Activated CD8-positive, alpha-beta memory T cell treated with anti-CD3 and anti-CD28 coated beads, Interleukin-2, amount 50 U/mL, for 1 hour (primary cell): ENCODE measurements around the gene TOMM40.

Source experiments
- DNase-seq: peaks from one replicate; pipeline ENCODE4 v3.0.0-alpha.2; 2020; ENCODE audit errors: extremely low read depth

Gene TOMM40

GRCh38 chr19:44927746-44928145 lies 36.7 kb downstream of the TOMM40 start:
- DNase-seq = no peak

- no peak for DNase-seq
These were observed 39.0 kb downstream of the TOMM40 start for GRCh38 chr19:44930088-44930487.

- no peak for DNase-seq
These were observed 40.5 kb downstream of the TOMM40 start for GRCh38 chr19:44931541-44931940.

GRCh38 chr19:44939668-44940067 lies 48.6 kb downstream of the TOMM40 start:
- DNase-seq = no peak

- no peak for DNase-seq
These were observed 51.1 kb downstream of the TOMM40 start, which contains the start of gene APOC4 for GRCh38 chr19:44942067-44942571. TSS of gene APOC4 (plus strand) at chr19:44942237. CDS start at chr19:44942278, 41 bp downstream.

GRCh38 chr19:44943801-44944249 lies 52.8 kb downstream of the TOMM40 start:
- no peak for DNase-seq

GRCh38 chr19:44947041-44947581 lies 56.1 kb downstream of the TOMM40 start:
- DNase-seq = no peak

DNA sequence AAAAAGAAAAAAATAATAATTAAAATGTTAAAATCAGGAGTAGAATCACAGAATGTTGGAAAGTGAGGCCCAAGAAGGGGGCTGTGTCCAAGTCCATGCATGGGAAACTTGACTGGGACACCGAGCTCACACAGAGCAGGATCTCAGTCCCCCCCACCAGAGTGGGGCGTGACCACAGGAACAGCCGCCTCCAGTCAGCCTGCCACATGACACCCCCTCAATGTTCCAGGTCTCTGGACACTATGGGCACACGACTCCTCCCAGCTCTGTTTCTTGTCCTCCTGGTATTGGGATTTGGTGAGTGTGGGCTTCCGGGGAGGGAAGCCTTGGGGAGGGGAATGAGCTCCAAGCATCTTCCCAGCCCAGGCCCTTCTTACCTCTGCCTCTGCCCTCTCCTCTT lies 57.2 kb downstream of the TOMM40 start:
- DNase-seq = no peak

DNA sequence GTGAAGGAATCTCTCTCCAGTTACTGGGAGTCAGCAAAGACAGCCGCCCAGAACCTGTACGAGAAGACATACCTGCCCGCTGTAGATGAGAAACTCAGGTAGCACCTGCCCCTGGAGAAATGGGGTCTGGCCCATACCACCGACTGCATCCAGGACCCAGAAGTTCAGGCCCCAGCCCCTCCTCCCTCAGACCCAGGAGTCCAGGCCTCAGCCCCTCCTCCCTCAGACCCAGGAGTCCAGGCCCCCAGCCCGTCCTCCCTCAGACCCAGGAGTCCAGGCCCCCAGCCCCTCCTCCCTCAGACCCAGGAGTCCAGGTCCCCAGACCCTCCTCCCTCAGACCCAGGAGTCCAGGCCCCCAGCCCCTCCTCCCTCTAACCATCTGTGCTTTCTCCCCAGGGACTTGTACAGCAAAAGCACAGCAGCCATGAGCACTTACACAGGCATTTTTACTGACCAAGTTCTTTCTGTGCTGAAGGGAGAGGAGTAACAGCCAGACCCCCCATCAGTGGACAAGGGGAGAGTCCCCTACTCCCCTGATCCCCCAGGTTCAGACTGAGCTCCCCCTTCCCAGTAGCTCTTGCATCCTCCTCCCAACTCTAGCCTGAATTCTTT lies 57.8 kb downstream of the TOMM40 start:
- no peak for DNase-seq

DNA sequence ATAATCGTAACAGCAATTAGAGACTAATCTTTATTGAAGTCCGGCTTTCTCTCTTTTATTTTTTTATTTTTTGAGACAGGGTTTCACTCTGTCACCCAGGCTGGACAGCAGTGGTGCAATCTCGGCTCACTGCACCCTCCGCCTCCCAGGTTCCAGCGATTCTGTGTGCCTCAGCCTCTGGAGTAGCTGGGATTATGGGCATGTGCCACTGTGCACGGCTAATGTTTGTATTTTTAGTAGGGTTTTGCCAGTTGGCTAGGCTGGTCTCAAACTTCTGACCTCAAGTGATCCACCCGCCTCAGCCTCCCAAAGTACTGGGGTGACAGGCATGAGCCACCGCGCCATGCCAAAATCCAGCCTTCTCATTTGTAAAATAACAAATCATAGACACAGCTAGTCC lies 58.5 kb downstream of the TOMM40 start:
- no peak for DNase-seq

DNA sequence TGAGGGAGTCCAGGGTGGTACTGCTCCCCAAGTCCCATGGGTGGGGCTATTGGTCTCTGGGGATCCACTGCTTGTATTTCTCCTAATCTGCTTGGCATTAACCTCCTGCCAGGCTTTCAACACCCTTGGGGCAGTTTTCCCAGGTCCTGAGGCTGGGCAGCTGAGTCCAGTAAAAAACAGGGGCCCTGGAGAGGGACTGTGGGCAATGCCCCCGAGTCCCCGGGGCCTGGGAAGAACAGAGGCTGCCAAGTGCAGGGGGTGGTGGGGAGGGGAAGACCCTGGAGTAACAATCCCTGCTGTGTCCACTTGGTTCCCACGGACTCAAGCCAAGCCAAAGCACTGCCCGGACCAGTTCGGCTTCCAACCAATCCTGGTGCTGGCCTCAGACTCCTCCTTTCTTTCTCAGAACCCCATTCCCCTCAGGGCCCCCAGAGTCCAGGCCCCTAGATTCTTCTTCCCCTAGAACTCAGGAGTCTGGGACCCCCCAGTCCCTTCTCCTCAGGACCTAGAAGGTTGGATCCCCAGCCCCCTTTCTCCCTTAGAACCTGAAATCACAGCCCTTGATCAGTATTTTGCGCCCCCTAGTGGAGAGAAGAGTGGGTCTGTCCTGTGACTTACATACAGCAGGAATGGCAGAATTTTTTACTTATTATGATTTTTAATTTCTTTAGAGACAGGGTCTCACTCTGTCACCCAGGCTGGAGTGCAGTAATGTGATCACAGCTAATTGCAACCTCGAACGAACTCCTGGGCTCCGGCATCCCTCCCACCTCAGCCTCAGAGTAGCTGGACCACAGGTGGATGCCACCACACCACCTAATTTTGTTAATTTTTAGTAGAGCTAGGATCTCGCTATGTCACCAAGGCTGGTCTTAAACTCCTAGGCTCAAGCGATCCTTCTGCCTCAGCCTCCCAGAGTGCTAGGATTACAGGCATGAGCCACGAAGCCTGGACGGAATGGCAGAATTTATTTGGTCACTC lies 60.4 kb downstream of the TOMM40 start:
- peak; percentile 48 for DNase-seq
